ENCODE results near the gene CUL1.

CUL1 gene

DNA sequence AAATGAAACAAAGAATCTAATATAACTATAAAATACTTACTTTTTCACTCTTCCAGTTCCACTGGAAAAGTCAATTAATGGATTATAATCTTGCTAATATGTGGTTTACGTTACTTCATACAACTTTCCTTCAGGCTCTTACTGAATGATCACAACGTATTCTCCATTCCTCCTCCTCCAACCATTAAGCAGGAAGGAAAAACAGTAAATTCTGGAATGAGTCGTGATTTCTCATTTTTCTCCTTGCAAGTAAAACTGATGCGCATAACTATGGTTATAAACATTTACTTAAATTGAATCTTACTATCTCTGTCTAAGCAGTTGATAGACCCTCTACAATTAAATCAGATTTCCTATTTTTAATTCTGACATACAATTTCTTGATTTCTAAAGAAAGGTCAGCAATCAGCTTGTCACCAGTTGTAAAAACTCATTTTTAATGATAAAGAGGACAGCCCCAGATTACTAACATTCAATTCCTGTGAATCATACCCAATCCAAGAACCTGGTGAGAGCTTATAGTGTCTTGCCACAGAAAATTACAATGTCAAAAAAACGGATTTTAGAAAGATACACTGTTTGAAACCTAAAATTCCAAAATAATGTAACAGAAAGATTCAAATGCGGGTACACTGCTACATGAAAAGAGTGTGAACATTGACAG is 121.1 kb downstream of the CUL1 start:
- DNase-seq (ENCODE audit: low read depth in 2 of 2) = peak; percentile 35 to 50
- no peak overlapping the region for H3K4me3 ChIP-seq (replicated peaks in 1 of 2; ENCODE audit: low read depth in 2 of 2, low read length in 2 of 2)
- TF ChIP-seq, protein P1, sequence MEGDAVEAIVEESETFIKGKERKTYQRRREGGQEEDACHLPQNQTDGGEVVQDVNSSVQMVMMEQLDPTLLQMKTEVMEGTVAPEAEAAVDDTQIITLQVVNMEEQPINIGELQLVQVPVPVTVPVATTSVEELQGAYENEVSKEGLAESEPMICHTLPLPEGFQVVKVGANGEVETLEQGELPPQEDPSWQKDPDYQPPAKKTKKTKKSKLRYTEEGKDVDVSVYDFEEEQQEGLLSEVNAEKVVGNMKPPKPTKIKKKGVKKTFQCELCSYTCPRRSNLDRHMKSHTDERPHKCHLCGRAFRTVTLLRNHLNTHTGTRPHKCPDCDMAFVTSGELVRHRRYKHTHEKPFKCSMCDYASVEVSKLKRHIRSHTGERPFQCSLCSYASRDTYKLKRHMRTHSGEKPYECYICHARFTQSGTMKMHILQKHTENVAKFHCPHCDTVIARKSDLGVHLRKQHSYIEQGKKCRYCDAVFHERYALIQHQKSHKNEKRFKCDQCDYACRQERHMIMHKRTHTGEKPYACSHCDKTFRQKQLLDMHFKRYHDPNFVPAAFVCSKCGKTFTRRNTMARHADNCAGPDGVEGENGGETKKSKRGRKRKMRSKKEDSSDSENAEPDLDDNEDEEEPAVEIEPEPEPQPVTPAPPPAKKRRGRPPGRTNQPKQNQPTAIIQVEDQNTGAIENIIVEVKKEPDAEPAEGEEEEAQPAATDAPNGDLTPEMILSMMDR (IDR thresholded peaks at IDR 0.05; ENCODE audit: low read depth, low read length) = no peak

DNA sequence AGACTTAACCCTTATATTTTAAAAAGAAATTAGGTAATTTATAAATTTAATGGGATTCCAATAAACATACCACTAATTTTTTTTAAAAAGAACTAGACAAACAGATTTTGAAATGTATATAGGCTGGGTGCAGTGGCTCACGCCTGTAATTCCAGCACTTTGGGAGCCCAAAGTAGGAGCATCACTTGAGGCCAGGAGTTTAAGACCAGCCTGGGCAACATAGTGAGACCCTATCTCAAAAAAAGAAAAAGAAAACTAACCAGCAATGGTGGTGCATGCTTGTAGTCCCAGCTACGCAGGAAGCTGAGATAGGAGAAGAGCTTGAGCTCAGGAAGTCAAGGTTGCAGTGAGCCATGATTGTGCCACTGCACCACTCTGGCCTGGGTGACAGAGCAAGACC is 122.7 kb downstream of the CUL1 start:
- DNase-seq (ENCODE audit: low read depth in 2 of 2) = no peak

DNA sequence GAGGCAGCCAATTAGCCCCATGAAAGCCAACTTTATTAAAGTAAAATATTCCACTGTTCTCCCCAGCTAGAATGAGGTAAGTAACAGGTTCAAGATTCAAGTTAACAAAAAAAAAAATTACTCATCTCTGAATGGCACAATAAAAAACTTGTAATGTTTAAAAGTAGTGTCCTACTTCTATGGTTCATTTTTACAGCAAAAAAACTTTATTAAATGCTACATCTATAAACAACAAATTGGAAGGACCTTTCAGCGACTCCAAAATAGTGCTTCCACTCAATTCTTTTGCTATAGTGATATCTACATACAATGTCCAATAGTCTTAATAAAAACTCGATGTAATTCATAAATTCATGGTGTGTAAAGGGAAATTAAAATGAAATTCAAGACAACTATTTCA is 126.2 kb downstream of the CUL1 start:
- no peak overlapping the region for H3K4me3 ChIP-seq (replicated peaks in 1 of 2; ENCODE audit: low read depth in 2 of 2, low read length in 2 of 2)
- no peak for DNase-seq (ENCODE audit: low read depth in 2 of 2)
- TF ChIP-seq, protein P1 (IDR thresholded peaks at IDR 0.05; ENCODE audit: low read depth, low read length) = no peak

More for the DNA sequence above, 122.7 kb downstream of the CUL1 start:
- TF ChIP-seq, protein P1 (IDR thresholded peaks at IDR 0.05; ENCODE audit: low read depth, low read length) = no peak
- no peak overlapping the region for H3K4me3 ChIP-seq (replicated peaks in 1 of 2; ENCODE audit: low read depth in 2 of 2, low read length in 2 of 2)

DNA sequence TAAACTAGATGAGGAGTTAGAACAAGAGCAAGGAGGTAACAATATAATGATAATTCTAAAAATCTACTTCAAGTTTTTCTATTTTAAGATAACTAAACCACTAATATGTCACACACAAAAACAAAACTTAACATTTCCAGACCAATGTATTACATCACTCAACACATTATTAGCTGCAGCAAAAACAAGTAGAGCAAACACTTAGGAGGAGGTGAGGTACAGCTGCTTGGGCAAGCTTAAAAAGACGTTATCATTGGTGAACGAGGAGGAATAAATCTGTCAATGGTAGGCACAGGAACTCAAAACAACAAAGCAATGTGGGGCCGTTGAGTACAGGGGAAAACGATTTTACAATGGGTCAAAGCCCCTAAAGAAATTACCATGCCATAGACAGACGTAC is 126.6 kb downstream of the CUL1 start:
- no peak for DNase-seq (ENCODE audit: low read depth in 2 of 2)
- TF ChIP-seq, protein P1 (IDR thresholded peaks at IDR 0.05; ENCODE audit: low read depth, low read length) = no peak
- H3K4me3 ChIP-seq (replicated peaks in 1 of 2; ENCODE audit: low read depth in 2 of 2, low read length in 2 of 2) = no peak overlapping the region

DNA sequence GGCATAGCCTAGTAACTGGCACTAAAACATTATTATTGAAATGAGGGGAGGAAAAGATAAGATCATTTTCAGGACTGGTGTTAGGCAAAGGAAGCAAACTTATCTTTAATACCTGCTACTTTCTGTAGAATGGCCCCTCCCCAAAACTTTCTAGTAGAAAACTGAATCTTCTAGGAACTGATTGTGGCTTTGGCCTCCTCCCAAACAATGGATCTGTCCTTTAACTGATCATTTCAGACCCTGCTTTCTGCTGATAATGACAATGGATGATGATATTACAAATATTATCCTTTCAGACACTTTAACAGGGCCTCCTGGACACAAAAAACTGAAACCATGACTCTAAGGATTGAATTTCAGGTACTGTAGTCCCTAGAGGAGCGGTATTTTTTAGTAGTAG is 130.3 kb downstream of the CUL1 start:
- TF ChIP-seq, protein P1 (IDR thresholded peaks at IDR 0.05; ENCODE audit: low read depth, low read length) = no peak
- no peak for DNase-seq (ENCODE audit: low read depth in 2 of 2)
- H3K4me3 ChIP-seq (replicated peaks in 1 of 2; ENCODE audit: low read depth in 2 of 2, low read length in 2 of 2) = no peak overlapping the region

DNA sequence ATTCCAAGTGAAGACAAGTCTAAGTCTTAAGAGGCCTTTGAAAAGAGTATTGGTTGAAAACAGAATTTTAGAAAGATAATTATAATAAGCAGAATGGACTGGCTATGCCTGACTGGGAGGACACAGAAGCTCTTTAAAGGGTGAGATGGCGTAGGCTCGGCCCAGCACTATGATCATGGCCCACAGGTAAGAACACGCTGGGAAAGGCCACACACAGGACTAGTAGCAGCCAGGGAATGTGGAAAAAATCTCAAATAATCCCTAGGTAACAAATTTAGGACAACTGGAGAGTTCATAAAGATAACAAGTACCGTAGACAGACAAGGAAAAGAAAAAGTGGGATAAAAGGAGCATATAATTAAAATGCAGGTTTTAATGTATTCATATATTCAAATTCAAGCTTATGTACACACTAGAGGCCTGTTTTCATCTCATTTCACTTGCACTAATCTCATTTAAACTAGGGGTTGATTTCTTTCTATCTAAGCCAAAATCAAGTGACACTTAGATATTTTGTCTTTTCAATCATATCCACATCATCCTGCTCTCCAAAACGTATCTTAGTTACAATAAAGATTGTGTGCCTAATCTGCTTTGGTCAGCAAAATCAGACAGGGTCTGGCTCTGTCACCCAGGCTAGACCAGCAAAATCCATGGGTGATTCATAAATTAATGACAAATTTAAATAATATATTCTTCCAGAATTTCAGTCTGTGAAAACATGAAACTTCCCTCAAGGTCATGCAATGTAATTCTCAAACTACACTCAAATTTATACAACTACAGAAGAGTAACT is 132.4 kb downstream of the CUL1 start:
- no peak for DNase-seq (ENCODE audit: low read depth in 2 of 2)
- H3K4me3 ChIP-seq (replicated peaks in 1 of 2; ENCODE audit: low read depth in 2 of 2, low read length in 2 of 2) = no peak overlapping the region
- TF ChIP-seq, protein P1 (IDR thresholded peaks at IDR 0.05; ENCODE audit: low read depth, low read length) = no peak

All from cardiac fibroblast (primary cell).